Activated CD4-positive, alpha-beta T cell treated with anti-CD3 and anti-CD28 coated beads for 4 hours (primary cell): ENCODE data around the gene CALR.
"Not testable (repeated sequence)": the region's sequence is repeated elsewhere in the genome, so short reads cannot be mapped to it uniquely, and the experiment has no call there.

ENCODE experiments used
- DNase-seq, 2 donors: peaks; one replicate each; pipeline ENCODE4 v3.0.0-alpha.2; 2020

Gene CALR

DNA sequence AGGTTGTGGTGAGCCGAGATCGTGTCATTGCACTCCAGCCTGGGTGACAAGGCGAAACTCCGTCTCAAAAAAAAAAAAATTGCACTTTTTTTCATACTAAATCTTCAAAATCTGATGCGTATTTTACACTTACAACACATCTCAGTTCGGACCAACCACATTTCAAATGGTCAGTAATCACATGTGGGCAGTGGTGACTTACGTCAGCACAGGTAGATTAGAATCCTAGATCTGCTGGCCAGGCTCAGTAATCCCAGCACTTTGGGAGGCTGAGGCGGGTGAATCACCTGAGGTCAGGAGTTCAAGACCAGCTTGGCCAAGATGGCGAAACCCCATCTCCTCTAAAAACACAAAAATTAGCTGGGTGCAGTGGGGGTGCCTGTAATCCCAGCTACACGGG is 3.3 kb upstream of the CALR start:
- DNase-seq = no peak

DNA sequence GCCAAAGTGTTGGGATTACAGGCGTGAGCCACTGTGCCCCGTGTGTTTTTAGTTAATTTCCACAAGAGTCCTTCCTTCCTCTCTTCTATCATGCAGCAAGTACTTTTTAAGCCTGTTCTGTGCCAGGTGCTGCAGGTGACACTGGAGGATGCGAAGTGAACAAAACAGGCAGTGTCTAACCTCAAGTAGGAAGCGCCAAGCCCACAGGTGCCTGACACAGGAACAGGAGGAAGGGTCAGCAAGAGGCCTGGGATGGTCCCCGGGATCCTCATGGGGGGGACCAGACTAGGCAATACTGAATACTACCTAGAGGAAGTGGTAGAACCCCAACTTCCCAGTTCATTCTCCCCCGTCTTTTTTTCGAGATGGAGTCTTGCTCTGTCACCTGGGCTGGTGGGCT is 1.8 kb upstream of the CALR start:
- no peak for DNase-seq

DNA sequence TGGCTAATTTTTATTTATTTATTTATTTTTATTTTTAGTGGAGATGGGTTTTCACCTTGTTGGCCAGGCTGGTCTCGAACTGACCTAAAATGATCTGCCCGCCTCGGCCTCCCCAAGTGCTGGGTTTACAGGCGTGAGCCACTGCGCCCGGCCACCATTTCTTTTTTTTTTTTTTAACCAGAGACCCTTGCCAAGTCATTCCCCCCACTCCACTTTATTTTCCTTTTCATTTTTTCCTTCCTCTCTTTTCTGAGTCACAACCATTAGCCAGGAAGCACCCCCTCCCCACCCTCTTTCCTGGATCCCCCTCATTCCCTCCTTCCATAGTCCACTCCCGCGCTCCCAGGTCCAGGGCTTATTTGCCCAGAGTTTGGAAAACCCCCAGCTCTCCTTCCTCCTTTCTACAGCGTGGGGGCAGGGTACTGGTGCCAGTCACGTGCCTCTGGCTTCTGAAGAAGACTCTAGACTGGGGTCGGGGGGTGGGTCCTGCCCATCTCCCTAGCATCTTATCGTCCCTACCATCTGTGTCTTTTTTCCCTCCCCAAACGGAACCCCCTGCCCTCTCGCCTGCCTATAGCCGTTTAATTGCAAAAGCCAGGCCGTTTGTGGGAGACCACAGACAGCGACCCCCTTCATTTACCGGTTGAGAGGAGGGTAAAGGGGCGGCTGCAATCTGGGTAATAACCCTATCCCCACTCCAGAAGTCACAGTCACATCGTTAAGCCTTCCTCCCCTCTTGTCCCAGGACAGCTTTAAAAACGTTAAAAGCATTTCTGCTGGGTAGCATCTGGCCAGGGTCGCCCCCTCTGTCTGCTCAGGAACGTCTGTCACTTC is 1.1 kb upstream of the CALR start:
- DNase-seq = no peak

DNA sequence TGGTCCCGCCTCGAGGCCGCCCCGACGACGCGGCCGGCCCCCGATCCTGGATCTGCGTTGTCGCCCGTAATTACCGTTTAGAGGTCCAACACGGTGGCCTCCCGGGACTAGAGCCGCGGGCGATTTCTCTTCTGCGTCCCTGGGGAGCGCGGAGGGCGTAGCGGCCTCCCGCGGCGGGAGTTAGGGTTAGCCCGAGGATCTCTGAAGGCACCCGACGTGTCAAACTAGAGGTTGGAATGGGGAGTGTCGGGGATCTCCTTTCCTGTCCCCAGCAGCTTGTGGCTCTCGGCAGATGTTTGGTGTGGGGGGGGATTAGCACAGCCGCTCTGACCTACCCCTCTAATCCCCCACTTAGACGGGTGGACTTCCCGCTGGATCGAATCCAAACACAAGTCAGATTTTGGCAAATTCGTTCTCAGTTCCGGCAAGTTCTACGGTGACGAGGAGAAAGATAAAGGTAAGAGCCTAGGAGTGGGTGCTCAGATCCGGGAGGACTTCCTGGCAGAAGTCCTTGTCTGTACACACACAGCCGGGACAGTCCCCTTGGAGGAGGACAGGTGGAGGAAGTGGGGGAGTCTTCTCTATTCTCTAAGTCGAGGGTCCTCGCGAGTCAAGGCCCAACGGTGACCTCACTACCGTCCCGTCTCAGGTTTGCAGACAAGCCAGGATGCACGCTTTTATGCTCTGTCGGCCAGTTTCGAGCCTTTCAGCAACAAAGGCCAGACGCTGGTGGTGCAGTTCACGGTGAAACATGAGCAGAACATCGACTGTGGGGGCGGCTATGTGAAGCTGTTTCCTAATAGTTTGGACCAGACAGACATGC is 581 bp downstream of the CALR start:
- DNase-seq = peak; percentile 32 to 36

DNA sequence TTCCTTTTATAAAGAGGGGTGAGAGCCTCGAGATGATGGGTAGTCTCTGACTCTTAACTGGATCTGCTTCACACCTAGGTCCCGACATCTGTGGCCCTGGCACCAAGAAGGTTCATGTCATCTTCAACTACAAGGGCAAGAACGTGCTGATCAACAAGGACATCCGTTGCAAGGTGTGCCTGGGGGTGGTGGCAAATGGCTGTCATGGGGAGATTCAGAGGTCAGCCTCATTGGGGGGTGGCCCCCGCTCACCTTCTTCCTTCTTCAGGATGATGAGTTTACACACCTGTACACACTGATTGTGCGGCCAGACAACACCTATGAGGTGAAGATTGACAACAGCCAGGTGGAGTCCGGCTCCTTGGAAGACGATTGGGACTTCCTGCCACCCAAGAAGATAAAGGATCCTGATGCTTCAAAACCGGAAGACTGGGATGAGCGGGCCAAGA is 1.6 kb downstream of the CALR start:
- DNase-seq = no peak

DNA sequence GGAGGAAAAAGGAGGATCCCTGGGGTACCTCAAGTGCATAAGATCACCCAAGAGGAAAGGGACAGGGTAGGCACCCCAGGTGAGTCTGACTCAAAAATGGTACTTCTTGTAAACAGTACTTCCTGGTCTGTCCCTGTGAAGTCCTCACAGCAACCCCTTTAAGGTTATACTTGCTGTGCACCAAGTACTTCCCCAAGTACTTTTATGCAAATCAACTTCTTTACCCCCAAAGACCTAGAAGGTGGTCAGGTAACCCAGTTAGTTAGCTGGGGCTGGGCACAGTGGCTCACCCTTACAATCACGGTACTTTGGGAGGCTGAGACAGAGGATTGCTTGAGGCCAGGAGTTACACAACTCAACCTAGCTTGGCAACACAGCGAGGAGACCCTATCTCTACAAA is 2.5 kb downstream of the CALR start:
- no peak for DNase-seq

DNA sequence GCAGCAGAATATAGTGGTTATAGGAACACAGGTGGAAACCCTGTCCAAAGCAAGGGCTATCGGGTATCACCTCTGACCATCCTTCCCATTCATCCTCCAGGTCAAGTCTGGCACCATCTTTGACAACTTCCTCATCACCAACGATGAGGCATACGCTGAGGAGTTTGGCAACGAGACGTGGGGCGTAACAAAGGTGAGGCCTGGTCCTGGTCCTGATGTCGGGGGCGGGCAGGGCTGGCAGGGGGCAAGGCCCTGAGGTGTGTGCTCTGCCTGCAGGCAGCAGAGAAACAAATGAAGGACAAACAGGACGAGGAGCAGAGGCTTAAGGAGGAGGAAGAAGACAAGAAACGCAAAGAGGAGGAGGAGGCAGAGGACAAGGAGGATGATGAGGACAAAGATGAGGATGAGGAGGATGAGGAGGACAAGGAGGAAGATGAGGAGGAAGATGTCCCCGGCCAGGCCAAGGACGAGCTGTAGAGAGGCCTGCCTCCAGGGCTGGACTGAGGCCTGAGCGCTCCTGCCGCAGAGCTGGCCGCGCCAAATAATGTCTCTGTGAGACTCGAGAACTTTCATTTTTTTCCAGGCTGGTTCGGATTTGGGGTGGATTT is 5.1 kb downstream of the CALR start:
- DNase-seq = no peak

DNA sequence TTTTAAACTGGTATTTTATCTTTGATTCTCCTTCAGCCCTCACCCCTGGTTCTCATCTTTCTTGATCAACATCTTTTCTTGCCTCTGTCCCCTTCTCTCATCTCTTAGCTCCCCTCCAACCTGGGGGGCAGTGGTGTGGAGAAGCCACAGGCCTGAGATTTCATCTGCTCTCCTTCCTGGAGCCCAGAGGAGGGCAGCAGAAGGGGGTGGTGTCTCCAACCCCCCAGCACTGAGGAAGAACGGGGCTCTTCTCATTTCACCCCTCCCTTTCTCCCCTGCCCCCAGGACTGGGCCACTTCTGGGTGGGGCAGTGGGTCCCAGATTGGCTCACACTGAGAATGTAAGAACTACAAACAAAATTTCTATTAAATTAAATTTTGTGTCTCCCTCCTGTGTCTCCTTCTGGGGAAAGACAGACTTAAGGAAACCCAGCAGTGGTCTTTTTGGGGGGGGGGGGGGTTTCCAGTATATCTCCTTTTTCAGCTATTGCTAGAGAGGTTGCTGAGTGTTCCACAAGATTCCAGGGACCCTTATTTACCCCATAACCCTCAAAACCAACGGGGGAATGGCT is 5.8 kb downstream of the CALR start:
- DNase-seq = no peak

DNA sequence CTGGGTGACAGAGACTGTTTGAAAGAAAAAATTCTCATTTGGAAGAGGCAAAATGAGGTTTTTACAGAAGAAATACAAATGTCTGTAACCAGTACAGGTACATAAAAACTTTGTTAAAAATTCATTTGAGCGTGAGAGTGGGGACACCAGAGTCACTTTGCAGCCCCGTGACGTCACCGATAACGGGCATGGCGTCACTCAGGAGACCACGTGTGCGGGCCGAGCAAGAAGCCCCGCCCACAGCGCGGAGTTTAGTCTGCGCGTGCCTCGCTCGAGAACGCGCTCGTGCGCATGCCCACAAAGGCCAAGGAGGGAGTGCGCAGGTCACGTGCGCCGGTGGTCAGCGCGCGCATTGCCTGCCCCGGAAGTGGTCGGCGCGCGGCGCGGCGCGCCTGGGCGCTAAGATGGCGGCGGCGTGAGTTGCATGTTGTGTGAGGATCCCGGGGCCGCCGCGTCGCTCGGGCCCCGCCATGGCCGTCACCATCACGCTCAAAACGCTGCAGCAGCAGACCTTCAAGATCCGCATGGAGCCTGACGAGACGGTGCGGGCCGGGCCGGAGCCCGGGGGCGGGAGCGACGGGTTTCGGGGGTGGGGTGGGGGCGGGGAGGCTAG is 7.2 kb downstream of the CALR start, which contains the start of gene RAD23A:
TSS of gene RAD23A (plus strand) at position 384 of the 613 bp plus-strand sequence. CDS start at position 471, 87 bp downstream.
- DNase-seq = peak; percentile 99

DNA sequence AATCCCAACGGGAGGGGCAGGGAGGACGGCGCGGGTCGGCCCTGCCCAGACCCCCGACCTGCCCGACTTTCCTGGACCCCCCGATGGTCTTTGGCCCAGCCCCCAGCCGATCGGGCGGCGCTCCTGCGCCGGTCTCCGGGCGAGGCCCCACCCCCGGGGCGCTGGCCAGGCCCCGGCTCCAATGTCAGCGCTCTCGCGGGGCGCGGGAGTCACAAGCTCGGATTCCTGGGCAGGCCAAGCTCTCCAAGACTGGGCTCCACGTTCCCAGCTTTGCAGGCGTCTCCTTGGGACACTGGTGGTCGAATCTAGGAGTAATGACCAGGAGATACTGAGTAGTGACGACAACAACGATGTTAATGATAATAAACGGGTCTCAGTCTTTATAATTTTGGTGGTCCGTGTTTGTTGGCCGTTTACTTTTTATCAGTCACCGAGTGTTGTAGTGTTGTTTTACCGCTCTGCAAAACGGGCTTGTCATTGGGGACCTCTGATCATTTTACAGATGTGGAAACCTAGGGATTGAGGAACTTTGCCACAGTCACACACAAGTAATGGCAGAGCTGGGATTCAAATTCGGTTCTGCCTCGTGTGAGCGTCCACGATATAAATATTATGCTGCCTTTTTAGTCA is 7.8 kb downstream of the CALR start:
- DNase-seq = peak; percentile 36 to 53

DNA sequence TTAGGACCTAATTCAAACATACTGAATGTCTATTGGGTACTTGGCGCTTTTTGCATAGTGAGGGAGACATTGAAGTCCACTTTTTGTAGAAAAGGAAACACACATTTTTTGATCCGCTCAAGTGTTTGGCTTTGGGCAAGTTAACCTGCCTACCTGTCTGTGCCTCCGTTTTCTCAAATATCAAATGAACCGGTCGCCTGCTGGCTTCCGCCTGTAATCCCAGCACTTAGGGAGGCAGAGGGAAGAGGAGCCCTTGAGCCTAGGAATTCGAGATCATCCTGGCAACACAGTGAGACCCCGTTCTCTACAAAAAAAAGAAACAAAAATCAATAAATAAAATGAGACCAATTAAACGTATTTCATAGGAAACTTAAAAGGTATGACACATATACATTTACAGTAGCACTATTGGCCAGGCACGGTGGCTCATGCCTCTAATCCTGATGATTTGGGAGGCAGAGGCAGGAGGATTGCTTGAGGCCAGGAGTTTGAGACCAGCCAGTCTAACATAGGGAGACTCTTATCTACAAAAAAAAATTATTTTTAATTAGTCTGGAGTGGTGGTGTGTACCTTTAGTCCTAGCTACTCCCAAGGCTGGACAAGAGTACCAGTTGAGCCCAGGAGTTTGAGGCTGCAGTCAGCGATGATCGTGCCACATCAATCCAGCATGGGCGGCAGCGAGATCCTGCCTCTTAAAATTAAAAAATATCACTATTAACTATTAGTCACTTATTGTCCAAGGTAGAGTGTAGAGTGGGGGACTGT is 8.5 kb downstream of the CALR start:
- no peak for DNase-seq

DNA sequence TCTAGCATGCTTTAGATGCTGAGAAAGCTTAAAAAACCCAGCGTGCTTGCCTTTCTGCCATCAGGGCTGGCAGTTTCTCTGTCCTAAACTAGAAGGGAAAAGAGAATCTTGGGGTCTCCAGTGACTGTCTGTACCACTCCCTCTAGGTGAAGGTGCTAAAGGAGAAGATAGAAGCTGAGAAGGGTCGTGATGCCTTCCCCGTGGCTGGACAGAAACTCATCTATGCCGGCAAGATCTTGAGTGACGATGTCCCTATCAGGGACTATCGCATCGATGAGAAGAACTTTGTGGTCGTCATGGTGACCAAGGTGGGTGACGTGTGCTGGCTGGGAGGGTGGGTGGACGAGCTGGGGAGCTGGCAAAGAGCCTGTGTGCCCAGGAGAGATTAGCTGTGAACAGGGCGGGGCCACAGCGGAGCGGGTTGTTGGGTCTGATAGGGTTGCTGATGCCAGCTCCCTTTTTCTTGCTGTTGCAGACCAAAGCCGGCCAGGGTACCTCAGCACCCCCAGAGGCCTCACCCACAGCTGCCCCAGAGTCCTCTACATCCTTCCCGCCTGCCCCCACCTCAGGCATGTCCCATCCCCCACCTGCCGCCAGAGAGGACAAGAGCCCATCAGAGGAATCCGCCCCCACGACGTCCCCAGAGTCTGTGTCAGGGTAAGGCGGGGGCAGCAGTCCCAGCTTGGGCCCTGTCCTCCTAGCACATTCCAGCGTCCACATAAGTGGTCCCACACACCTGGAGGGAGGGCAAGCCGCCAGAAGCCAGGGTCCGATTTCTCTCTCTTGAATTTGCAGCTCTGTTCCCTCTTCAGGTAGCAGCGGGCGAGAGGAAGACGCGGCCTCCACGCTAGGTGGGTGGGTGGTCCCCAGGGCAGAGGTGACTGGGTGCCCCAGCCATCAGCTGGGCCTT is 9.5 kb downstream of the CALR start:
- DNase-seq = no peak

DNA sequence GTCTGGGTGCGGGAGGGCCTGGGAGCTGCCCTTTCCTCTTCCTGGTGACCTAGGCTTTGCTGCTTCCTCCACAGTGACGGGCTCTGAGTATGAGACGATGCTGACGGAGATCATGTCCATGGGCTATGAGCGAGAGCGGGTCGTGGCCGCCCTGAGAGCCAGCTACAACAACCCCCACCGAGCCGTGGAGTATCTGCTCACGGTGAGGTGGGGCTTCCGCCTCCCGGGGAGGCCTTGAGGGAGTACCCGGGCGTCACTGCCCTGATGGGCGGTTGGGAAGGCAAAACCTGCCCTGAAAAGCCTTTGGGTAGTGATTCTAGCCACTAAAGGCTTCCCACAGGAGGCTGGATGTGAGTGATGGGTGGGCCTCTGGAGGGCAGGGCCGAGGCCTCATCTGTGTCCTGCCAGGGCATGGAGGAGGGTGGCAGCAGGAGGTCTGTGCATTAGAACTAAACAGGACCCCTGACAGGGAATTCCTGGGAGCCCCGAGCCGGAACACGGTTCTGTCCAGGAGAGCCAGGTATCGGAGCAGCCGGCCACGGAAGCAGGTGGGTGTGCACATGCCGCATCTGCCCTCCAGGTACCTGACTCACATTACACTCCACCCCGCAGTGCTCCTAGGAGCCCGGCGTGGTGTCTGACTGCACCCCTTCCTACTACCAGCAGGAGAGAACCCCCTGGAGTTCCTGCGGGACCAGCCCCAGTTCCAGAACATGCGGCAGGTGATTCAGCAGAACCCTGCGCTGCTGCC is 10.4 kb downstream of the CALR start:
- DNase-seq = no peak

DNA sequence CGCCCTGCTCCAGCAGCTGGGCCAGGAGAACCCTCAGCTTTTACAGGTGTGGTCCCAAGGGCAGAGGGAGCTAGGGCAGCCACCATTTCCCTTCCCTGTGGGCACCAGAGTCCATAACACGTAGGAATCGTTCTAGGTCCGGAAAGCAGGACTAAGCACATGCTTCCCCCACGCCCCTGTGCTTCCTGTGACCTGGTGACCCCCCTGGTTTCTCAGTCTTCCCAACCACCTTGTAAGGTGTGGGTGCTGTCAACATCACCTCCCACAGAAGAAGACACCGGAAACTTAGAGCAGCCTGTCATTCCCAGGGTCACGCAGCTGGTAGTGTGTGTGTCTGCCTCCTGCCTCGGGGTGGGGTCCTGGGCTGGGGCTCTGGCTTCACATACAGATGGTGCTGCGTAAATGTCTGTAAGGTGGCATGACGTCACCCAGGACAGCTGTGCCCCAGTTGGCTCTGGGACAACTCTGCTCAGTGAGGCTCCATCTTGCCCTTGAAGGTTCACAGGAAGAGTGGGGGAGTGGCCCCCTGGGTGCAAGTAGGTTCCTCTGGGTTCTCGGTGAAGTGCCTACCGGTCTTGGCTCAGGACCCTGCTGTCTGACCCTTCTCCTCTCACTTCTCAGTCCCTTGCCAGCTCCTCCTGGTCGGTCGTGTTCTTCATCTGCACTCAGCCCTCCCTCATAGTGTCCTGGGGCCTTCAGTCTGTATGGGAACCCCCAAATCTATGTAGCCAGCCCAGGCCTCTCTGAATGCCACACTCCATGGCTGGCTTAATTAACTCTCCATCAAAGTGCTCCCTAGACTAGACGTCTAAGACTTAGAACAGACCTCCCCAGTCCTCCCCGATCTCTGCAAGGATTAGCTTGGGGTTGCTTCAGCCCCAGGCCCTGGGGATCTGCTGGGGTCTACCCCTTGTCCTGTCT is 11.2 kb downstream of the CALR start:
- DNase-seq = no peak

DNA sequence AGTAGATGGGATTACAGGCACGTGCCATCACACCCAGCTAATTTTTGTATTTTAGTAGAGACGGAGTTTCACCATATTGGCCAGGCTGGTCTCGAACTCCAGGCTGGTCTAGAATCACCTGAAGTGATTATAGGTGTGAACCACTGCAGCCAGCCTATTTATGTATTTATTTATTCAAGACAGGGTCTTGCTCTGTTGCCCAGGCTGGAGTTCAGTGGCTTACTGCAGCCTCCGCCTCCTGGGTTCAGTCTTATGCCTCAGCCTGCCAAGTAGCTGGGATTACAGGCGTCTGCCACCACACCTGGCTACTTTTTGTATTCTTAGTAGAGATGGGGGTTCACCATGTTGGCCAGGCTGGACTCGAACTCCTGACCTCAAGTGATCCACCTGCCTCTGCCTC is 13.6 kb downstream of the CALR start:
- DNase-seq = not testable (repeated sequence)

DNA sequence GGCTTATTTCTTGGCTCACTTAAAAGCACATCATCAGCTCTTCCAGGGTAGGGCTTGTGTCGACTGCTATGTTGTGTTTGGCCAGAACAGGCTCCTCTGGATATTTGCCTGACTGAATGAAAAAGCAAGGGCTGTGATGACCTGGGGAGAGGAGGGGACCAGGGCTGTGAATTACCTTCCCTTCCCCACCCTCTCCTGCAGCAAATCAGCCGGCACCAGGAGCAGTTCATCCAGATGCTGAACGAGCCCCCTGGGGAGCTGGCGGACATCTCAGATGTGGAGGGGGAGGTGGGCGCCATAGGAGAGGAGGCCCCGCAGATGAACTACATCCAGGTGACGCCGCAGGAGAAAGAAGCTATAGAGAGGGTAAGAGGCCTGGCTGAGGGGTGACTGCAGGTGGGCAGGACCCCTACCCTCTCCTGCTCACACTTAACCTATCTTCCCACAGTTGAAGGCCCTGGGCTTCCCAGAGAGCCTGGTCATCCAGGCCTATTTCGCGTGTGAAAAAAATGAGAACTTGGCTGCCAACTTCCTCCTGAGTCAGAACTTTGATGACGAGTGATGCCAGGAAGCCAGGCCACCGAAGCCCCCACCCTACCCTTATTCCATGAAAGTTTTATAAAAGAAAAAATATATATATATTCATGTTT is 14.2 kb downstream of the CALR start:
- no peak for DNase-seq

DNA sequence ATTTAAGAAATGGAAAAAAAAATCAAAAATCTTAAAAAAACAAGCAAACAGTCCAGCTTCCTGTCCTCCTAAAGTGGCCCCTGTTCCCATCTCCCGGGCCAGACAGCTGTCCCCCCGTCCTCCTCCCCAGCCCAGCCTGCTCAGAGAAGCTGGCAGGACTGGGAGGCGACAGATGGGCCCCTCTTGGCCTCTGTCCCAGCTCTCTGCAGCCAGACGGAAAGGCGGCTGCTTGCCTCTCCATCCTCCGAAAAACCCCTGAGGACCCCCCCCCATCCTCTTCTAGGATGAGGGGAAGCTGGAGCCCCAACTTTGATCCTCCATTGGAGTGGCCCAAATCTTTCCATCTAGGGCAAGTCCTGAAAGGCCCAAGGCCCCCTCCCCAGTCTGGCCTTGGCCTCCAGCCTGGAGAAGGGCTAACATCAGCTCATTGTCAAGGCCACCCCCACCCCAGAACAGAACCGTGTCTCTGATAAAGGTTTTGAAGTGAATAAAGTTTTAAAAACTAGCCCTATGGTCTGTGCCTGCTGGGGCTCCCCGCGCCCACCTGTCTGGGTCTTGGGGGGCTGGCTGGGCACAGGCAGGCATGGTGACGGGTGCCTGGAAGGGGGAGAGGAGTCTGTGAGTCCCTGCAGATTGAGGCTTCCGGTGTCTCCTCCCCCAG is 14.9 kb downstream of the CALR start:
- no peak for DNase-seq
